K562 (cell line): Measurements from ENCODE around the gene ZBTB49. TPM values are rescaled to one million over a fixed set of nuclear protein-coding genes. Genes with fewer than 3 reads are reported as not detected.
A peak's percentile ranks its signal among the peaks of the same experiment; 100 is the strongest.

ENCODE experiments used
- ATAC-seq: fragments of 200-7000 bp; cut with Tn5 transposase; 3 replicates; pipeline ENCODE4 v1.9.1; 2020; ENCODE audit warnings: moderate library complexity
- BruUV-seq: library from RNA; stranded (reverse); fragments of 400-500 nt; replicated peaks from 2 replicates; lab custom pipeline; 2021; lab: Mats Ljungman, UMichigan
- CTCF ChIA-PET: fragments of 300-600 bp; formaldehyde crosslinking; extraction: SDS; loops from one replicate; lab custom pipeline; 2021; ENCODE audit warnings: low intra/inter-chr PET ratio; lab: Yijun Ruan, JAX
- POLR2A ChIA-PET: fragments of 300-600, 350-650 bp; sonication (Branson Sonifier 250); formaldehyde crosslinking; extraction: SDS; loops from one replicate; lab custom pipeline; 2021; ENCODE audit warnings: antibody characterized with exemption, inconsistent platforms; lab: Yijun Ruan, JAX
- DNase-seq, 4 experiments: peaks; one replicate each; pipeline versions ENCODE4 v3.0.0 to v3.0.0-alpha.2; 2011 to 2018; ENCODE audit warnings: low spot score in 3 of 4, mixed read lengths in 3 of 4; ENCODE audit errors: extremely low read depth in 1 of 4
- FAIRE-seq: peaks from 2 replicates; lab custom pipeline; 2011; peaks lifted over from hg19 to GRCh38; lab: Jason Lieb, UNC
- H2AFZ ChIP-seq: 2 replicates; pipeline ENCODE4 v1.6.0; 2011; ENCODE audit warnings: low read depth, low read length, control low read depth, inconsistent platforms
- H3K27ac ChIP-seq: fragments of 200-600 bp; 3 replicates; pipeline ENCODE4 v1.8.0; 2011; ENCODE audit warnings: low read depth, mild to moderate bottlenecking, control low read depth, inconsistent platforms, low read length, moderate library complexity, mixed read lengths; ENCODE audit errors: extremely low read depth
- H3K27me3 ChIP-seq, 2 experiments: fragments of 300-600 bp in 1 of 2; 2 replicates in 1 of 2; 3 replicates in 1 of 2; pipeline versions ENCODE4 v1.6.0 to v1.8.0; 2011; ENCODE audit warnings: inconsistent platforms in 2 of 2, low read length in 2 of 2, mild to moderate bottlenecking in 1 of 2, mixed read lengths in 1 of 2, moderate library complexity in 1 of 2; ENCODE audit not compliant: control insufficient read depth in 2 of 2, insufficient read depth in 2 of 2
- H3K36me3 ChIP-seq: fragments of 300-600 bp; 3 replicates; pipeline ENCODE4 v1.8.0; 2011; ENCODE audit warnings: mild to moderate bottlenecking, low read length, inconsistent platforms; ENCODE audit not compliant: control insufficient read depth, insufficient read depth
- H3K4me1 ChIP-seq, 2 experiments: fragments of 200-600 bp in 1 of 2; replicated peaks in 1 of 2; 2 replicates in 1 of 2; 3 replicates in 1 of 2; pipeline versions ENCODE4 v1.5.1 to v1.8.0; 2011; ENCODE audit warnings: inconsistent platforms in 2 of 2, low read length in 2 of 2, mild to moderate bottlenecking in 1 of 2, mixed read lengths in 1 of 2, moderate library complexity in 1 of 2; ENCODE audit not compliant: control insufficient read depth in 2 of 2, insufficient read depth in 2 of 2
- H3K4me2 ChIP-seq: 2 replicates; pipeline ENCODE4 v1.6.1; 2011; ENCODE audit warnings: low read length, control low read depth, inconsistent platforms, mixed read lengths; ENCODE audit not compliant: insufficient read depth
- H3K4me3 ChIP-seq: fragments of 200-600 bp; sonication (generic), shearing (Covaris generic); 2 replicates; pipeline ENCODE4 v1.5.1; 2016; ENCODE audit warnings: control low read depth, inconsistent platforms
- H3K79me2 ChIP-seq: fragments of 200-600 bp; 3 replicates; pipeline ENCODE4 v1.8.0; 2011; ENCODE audit warnings: low read length, inconsistent platforms; ENCODE audit not compliant: control insufficient read depth, insufficient read depth
- H3K9ac ChIP-seq, 2 experiments: 2 replicates each; pipeline versions ENCODE4 v1.6.0 to v1.6.1; 2011; ENCODE audit warnings: low read depth in 2 of 2, low read length in 2 of 2, control low read depth in 1 of 2, inconsistent platforms in 1 of 2, mild to moderate bottlenecking in 1 of 2, mixed read lengths in 1 of 2; ENCODE audit not compliant: insufficient read depth in 1 of 2
- H3K9me1 ChIP-seq: one replicate; pipeline ENCODE4 v1.6.0; 2011; ENCODE audit warnings: inconsistent platforms, mild to moderate bottlenecking, low read length, moderate library complexity; ENCODE audit not compliant: control insufficient read depth, insufficient read depth
- H3K9me3 ChIP-seq: replicated peaks from 2 replicates; pipeline ENCODE4 v1.5.1; 2011; ENCODE audit warnings: low read depth, low read length, inconsistent platforms; ENCODE audit not compliant: control insufficient read depth, insufficient read depth
- H4K20me1 ChIP-seq: replicated peaks from 2 replicates; pipeline ENCODE4 v1.6.1; 2011; ENCODE audit warnings: low read length, inconsistent platforms, mixed read lengths; ENCODE audit not compliant: control insufficient read depth, insufficient read depth
- FOXP1 ChIP-seq: sonication (generic); formaldehyde crosslinking; IDR thresholded peaks from 2 replicates; pipeline ENCODE4 v1.8.0; 2022; ENCODE audit warnings: mild to moderate bottlenecking, missing genetic modification reagents
- FUS ChIP-seq: fragments of 200-400 bp; formaldehyde crosslinking; optimal IDR thresholded peaks from 2 replicates; pipeline ENCODE3; 2017; ENCODE audit warnings: low read depth, low read length
- ILF3 ChIP-seq: fragments of 450-650 bp; IDR thresholded peaks from 2 replicates; pipeline ENCODE4 v1.6.1; 2018; ENCODE audit warnings: antibody characterized with exemption, mild to moderate bottlenecking, moderate library complexity, borderline replicate concordance
- IRF1 ChIP-seq: sonication (generic); formaldehyde crosslinking; IDR thresholded peaks from 2 replicates; pipeline ENCODE4 v1.8.0; 2022; ENCODE audit warnings: missing genetic modification reagents, mild to moderate bottlenecking, borderline replicate concordance
- KAT2B ChIP-seq: IDR thresholded peaks from one replicate; pipeline ENCODE4 v1.6.1; 2012; ENCODE audit warnings: low read depth, mild to moderate bottlenecking, control low read depth, inconsistent platforms, low read length, moderate library complexity
- NFE2 ChIP-seq: IDR thresholded peaks from 2 replicates; pipeline ENCODE4 v1.6.1; 2014; ENCODE audit warnings: antibody characterized with exemption, low read depth
- NR2C2 ChIP-seq, 2 experiments: fragments of 200-800 bp in 1 of 2; sonication (Bioruptor generic) in 1 of 2; sonication (generic) in 1 of 2; formaldehyde crosslinking in 1 of 2; IDR thresholded peaks; 2 replicates each; pipeline versions ENCODE4 v1.6.1 to v1.8.0; 2016 to 2022; ENCODE audit warnings: mild to moderate bottlenecking in 1 of 2, missing compliant biosample characterization in 1 of 2, missing genetic modification characterization in 1 of 2, missing genetic modification reagents in 1 of 2
- PML ChIP-seq: IDR thresholded peaks from 2 replicates; pipeline ENCODE4 v1.6.1; 2012; ENCODE audit warnings: low read length, inconsistent platforms
- POU5F1 ChIP-seq: fragments of 150-350 bp; IDR thresholded peaks from 2 replicates; pipeline ENCODE4 v1.6.1; 2014; ENCODE audit warnings: borderline replicate concordance, low read length, low read depth, mild to moderate bottlenecking; ENCODE audit not compliant: partially characterized antibody
- RBM25 ChIP-seq: fragments of 200-400 bp; formaldehyde crosslinking; IDR thresholded peaks from 2 replicates; pipeline ENCODE4 v1.6.1; 2018; ENCODE audit warnings: low read length, low read depth, moderate library complexity; ENCODE audit not compliant: severe bottlenecking
- RFX7 ChIP-seq: fragments of 250-450 bp; sonication (Bioruptor Pico); IDR thresholded peaks from 2 replicates; pipeline ENCODE4 v1.5.1; 2021; ENCODE audit warnings: mild to moderate bottlenecking
- SIRT6 ChIP-seq: IDR thresholded peaks from one replicate; pipeline ENCODE4 v1.6.1; 2012; ENCODE audit warnings: low read depth, mild to moderate bottlenecking, control low read depth, inconsistent platforms, low read length, moderate library complexity
- ZNF174 ChIP-seq: fragments of 250-450 bp; sonication (Bioruptor Pico); IDR thresholded peaks from 2 replicates; pipeline ENCODE4 v1.4.0; 2020; ENCODE audit warnings: mild to moderate bottlenecking
- ZNF280A ChIP-seq: fragments of 450-650 bp; IDR thresholded peaks from 2 replicates; pipeline ENCODE4 v1.6.1; 2018; ENCODE audit warnings: mild to moderate bottlenecking, low read depth; ENCODE audit not compliant: partially characterized antibody
- WGBS: fragments of 100-300 bp; shearing (Covaris generic); methylation state at CpG from one replicate; pipeline ENCODE4 v1.1.6; 2016; ENCODE audit warnings: low coverage, mixed read lengths; ENCODE audit not compliant: insufficient coverage; ENCODE audit errors: missing lambda C conversion rate; 5-methylcytosine and 5-hydroxymethylcytosine counted together
- in situ Hi-C: fragments of 300-500 bp; cut with MboI; formaldehyde crosslinking; loops from 4 replicates; pipeline ENCODE4 v1.15.0; 2018; ENCODE audit warnings: inconsistent platforms, mixed read lengths
- intact Hi-C: fragments of 100-400 bp; cut with micrococcal nuclease; formaldehyde crosslinking; loops from 2 replicates; pipeline ENCODE4 v1.14.2; 2022
- polyA plus RNA-seq, 8 experiments: library from polyadenylated mRNA; depleted of rRNA in 4 of 8; stranded (reverse) in 5 of 8; unstranded in 3 of 8; fragments of >200 nt; fragmentation: Nextera tagmentation in 2 of 8; fragmentation: Illumina TruSeq in 1 of 8; extraction: Ambion mirVana in 2 of 8; extraction: Trizol in 1 of 8; gene quantifications; 2 replicates each; pipeline versions ENCODE4 v1.2.1 to v1.2.3, GENCODE V29; 2011 to 2014; ENCODE audit warnings: inconsistent platforms in 1 of 8, missing spikeins in 1 of 8
- total RNA-seq, 7 experiments: library from RNA; depleted of rRNA in 6 of 7; stranded (reverse); fragments of >200 nt in 6 of 7; fragmentation: Illumina TruSeq in 2 of 7; extraction: Trizol in 2 of 7; gene quantifications; 2 replicates each; pipeline versions ENCODE4 v1.2.1 to v1.2.3, GENCODE V29; 2011 to 2021; ENCODE audit warnings: low replicate concordance in 1 of 7

ZBTB49 gene
- total and polyA plus RNA-seq, 9 of the 15 experiments (the other 6 are each of a cell fraction or from before 2014, with no cell fraction given): 0.49 to 8.0 (median 4.2) TPM

GRCh38 chr4:4288098-4288497 lies 2.0 kb upstream of the ZBTB49 start:
- Histone ChIP-seq H3K4me1 (peaks cover 15 to 25% of the 10 kb centered on the region in 2 experiments; a peak in 4 of 5 replicates), H3K36me3 (peaks cover 56% of the 10 kb centered on the region), H3K27ac (no peak overlapping the region), H3K9me1 (no peaks in the 10 kb centered on the region), H3K27me3 (no peaks in the 10 kb centered on the region; a peak in 1 of 5 replicates), H3K4me2 (peak overlapping the region; percentile 31; the same call in 1 of the 2 replicates), H3K9me3 (no peaks in the 10 kb centered on the region), H3K4me3 (no peak overlapping the region), H3K9ac (no peak overlapping the region), H4K20me1 (0 out of 2 replicates have a peak, but pooled peaks cover 3% of the 10 kb centered on the region), H2AFZ (no peak overlapping the region), H3K79me2 (peaks cover 85% of the 10 kb centered on the region)
- FAIRE-seq (no peak), ATAC-seq (no peak), DNase-seq (no peak)
- in situ Hi-C loops: no loop called here
- intact Hi-C loops: loop anchor here (5.0 kb wide), 1 partner anchor 34 kb away; no protein-coding TSS in a partner anchor
- ChIA-PET CTCF (no interaction called here), POLR2A (interaction anchor here (0.7 to 1.1 kb wide), 4 partner anchors 10 to 206 kb away, joined by 3 to 4 read pairs (median 4); no protein-coding TSS in a partner anchor)
- TF ChIP-seq FOXP1 (CRISPR knock-in tag) (no peak), RBM25 (peak; percentile 74), POU5F1 (no peak)
- no TSS peak for BruUV-seq

GRCh38 chr4:4289055-4289454 lies 996 bp upstream of the ZBTB49 start:
- Histone ChIP-seq H3K4me1 (peaks cover 15 to 25% of the 10 kb centered on the region in 2 experiments; a peak in 4 of 5 replicates), H2AFZ (no peak overlapping the region), H3K9me1 (no peaks in the 10 kb centered on the region), H3K36me3 (peaks cover 48% of the 10 kb centered on the region), H3K27ac (peak overlapping the region; percentile 83; the same call in 2 of the 3 replicates), H3K79me2 (peaks cover 78% of the 10 kb centered on the region), H3K27me3 (no peaks in the 10 kb centered on the region; a peak in 1 of 5 replicates), H4K20me1 (0 out of 2 replicates have a peak, but pooled peaks cover 3% of the 10 kb centered on the region), H3K4me3 (peak overlapping the region; percentile 85), H3K9ac (peak overlapping the region; percentile 90 to 91), H3K4me2 (peak overlapping the region; percentile 88), H3K9me3 (no peaks in the 10 kb centered on the region)
- in situ Hi-C loops (no loop called here), intact Hi-C loops (loop anchor here (5.0 kb wide), 1 partner anchor 33 kb away; no protein-coding TSS in a partner anchor)
- POLR2A ChIA-PET: no interaction called here
- BruUV-seq: no TSS peak
- DNase-seq (peak in 2 of 4 experiments; percentile 11 to 13), FAIRE-seq (no peak), ATAC-seq (peak; percentile 18)
- 0% methylated on average over 3 of the region's 3 CpGs for WGBS
- CTCF ChIA-PET: no interaction called here
- TF ChIP-seq NFE2 (no peak), KAT2B (no peak), RFX7 (CRISPR knock-in tag) (no peak), SIRT6 (no peak), NR2C2 (CRISPR knock-in tag; IDR thresholded peaks at IDR 0.05) (no peak), NR2C2 (tag; IDR thresholded peaks at IDR 0.05) (no peak), ZNF280A (no peak), ILF3 (no peak), IRF1 (CRISPR knock-in tag) (no peak), PML (no peak), ZNF174 (CRISPR knock-in tag) (no peak), FUS (no peak)
